Hair follicular keratinocyte (primary cell): ENCODE data around the gene CELF6. TPM values are rescaled to one million over a fixed set of nuclear protein-coding genes. Genes with fewer than 3 reads are reported as not detected.

Source experiments
- total RNA-seq: library from RNA; depleted of rRNA; stranded (reverse); fragments of >200 nt; gene quantifications from 2 replicates; pipeline ENCODE4 v1.2.3, GENCODE V29; 2015

Gene CELF6
- not detected in 2 replicates for total RNA-seq

DNA sequence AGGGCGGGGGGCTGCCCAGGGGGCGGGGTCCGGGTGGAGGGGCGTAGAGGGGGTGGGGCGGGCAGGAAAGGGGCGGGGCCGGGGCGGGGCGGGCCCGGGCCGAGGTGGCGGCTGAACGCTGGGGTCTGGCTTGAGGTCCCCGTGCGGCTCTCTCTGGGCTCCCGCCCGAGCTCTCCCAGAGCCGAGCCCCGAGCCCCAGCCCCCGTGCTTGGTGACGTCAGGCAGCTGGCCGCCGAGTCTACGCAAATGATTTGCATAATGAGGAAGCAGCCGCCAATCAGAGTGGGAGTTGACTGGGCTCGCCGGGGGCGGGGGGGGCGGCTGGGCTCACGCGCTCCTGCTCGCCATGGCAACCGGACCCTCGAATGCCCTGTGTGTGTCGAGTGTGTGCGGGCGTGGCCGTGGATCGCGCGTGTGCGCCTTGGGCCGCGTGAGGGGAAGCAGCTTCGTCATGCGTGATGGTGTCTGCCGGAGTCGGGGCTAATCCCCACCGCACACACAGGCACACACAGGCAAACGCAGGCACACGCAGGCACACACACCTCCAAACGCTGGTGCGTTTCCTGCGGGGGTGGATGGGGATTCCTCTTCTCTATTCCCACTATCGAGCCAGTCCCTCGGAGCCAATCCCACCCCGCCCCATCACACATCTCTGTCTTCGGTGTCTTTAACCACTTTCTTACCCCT is at the start of gene CELF6:
CELF6 (minus strand) TSS at position 173 of the 687 bp plus-strand sequence. CDS start 283 bp downstream, outside the sequence.

DNA sequence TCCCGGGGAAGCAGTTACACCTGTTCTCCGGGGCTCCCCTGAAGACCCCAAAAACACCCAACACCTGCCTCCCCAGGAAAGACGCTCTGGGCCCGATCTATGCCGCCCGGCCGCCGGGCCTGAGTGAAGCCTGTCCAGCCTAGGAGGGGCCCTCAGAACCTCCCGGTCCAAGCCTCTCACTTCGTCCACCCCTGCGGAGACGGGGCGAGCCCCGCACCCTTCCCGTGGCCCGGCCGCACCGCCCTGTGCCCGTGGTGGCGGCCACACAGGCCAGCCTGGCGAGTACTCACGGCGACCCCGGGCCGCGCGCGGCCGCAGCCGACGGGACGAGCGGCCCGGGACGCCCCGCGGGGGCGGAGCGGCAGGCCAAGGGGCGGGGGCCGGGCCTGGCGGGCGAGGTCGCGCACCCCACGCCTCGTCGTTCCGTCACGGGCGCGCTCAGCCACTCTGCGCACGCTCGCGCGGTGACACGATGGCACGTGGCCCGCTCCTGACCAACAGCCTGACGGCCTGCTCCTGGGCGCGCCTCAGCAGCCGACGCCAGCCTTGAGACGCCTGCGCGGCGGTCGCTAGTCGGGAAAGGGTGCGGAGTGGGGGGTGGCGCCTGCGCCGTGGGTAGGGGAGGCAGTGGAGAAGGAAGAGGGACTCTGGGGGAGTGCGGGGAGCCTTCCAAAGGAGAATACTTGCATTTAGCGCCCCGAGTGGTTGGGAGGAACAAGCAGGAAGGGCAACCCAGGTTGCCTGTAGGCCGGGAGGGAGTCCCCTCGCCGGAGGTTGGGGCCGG is 47.6 kb downstream of the CELF6 start, which contains the start of gene PARP6:
PARP6 (minus strand) TSS at position 342 of the 784 bp plus-strand sequence. CDS start 5,077 bp downstream, outside the sequence.

Other genes starting within 250 kb of the CELF6 start
- gene MYO9A, start 202.0 kb downstream of the CELF6 start, total RNA-seq: 8.5 and 18.9 TPM in 2 replicates
- 2.3 and 2.4 TPM in 2 replicates for gene SENP8, start 201.8 kb downstream of the CELF6 start, total RNA-seq
- gene GRAMD2A, start 122.4 kb downstream of the CELF6 start, total RNA-seq: 4.5 and 7.5 TPM in 2 replicates
- gene PKM, start 89.0 kb downstream of the CELF6 start, total RNA-seq: 1,490 and 1,984 TPM in 2 replicates
- gene PARP6, start 47.6 kb downstream of the CELF6 start, total RNA-seq: 16.4 and 21.5 TPM in 2 replicates
- 58.7 and 70.4 TPM in 2 replicates for gene HEXA, start 55.9 kb upstream of the CELF6 start, total RNA-seq
- gene TMEM202, start 78.1 kb upstream of the CELF6 start, total RNA-seq: not detected in 2 replicates
- 32.1 and 34.1 TPM in 2 replicates for gene ARIH1, start 154.2 kb upstream of the CELF6 start, total RNA-seq